Stimulated activated CD8-positive, alpha-beta memory T cell treated with anti-CD3 and anti-CD28 coated beads, Interleukin-15, amount 100 ng/mL, for 24 hours (primary cell): ENCODE measurements around the gene SLC17A4.
"Not testable (repeated sequence)": the region's sequence is repeated elsewhere in the genome, so short reads cannot be mapped to it uniquely, and the experiment has no call there.

Source experiments
- DNase-seq: peaks from one replicate; pipeline ENCODE4 v3.0.0-alpha.2; 2020; ENCODE audit warnings: low read depth

SLC17A4 gene

GRCh38 chr6:25754535-25754934, at the start of gene SLC17A4:
Gene SLC17A4, plus strand, starts transcription at chr6:25754742. Its CDS starts 7,221 bp downstream, at chr6:25761963.
- no peak for DNase-seq

GRCh38 chr6:25706314-25707014, 48.1 kb upstream of the SLC17A4 start:
- no peak for DNase-seq

GRCh38 chr6:25709761-25710160, 44.8 kb upstream of the SLC17A4 start:
- DNase-seq, result no peak

GRCh38 chr6:25710287-25710686, 44.3 kb upstream of the SLC17A4 start:
- no peak for DNase-seq

- DNase-seq, result no peak
Observed at GRCh38 chr6:25713824-25714223, 40.7 kb upstream of the SLC17A4 start.

- no peak for DNase-seq
Observed at GRCh38 chr6:25714765-25715164, 39.8 kb upstream of the SLC17A4 start.

GRCh38 chr6:25715794-25716193, 38.7 kb upstream of the SLC17A4 start:
- DNase-seq, result no peak

- DNase-seq, result no peak
Observed at GRCh38 chr6:25717866-25718740, 36.4 kb upstream of the SLC17A4 start.

- no peak for DNase-seq
Observed at GRCh38 chr6:25726122-25726911, 28.2 kb upstream of the SLC17A4 start.

- DNase-seq, result no peak
Observed at GRCh38 chr6:25727028-25727427, 27.5 kb upstream of the SLC17A4 start.

GRCh38 chr6:25730907-25731306, 23.6 kb upstream of the SLC17A4 start:
- DNase-seq, result no peak

GRCh38 chr6:25731721-25732120, 22.8 kb upstream of the SLC17A4 start:
- DNase-seq, result no peak

GRCh38 chr6:25732468-25733198, 21.9 kb upstream of the SLC17A4 start:
- DNase-seq, result no peak

- DNase-seq, result no peak
Observed at GRCh38 chr6:25735261-25735660, 19.3 kb upstream of the SLC17A4 start.

GRCh38 chr6:25743868-25744267, 10.7 kb upstream of the SLC17A4 start:
- DNase-seq, result no peak

- DNase-seq, result no peak
Observed at GRCh38 chr6:25745836-25746235, 8.7 kb upstream of the SLC17A4 start.

- DNase-seq, result no peak
Observed at GRCh38 chr6:25746968-25747367, 7.6 kb upstream of the SLC17A4 start.

- DNase-seq, result no peak
Observed at GRCh38 chr6:25747477-25747876, 7.1 kb upstream of the SLC17A4 start.

- DNase-seq, result no peak
Observed at GRCh38 chr6:25748049-25748448, 6.5 kb upstream of the SLC17A4 start.

- DNase-seq, result not testable (repeated sequence)
Observed at GRCh38 chr6:25748601-25749517, 5.7 kb upstream of the SLC17A4 start.

GRCh38 chr6:25749837-25750236, 4.7 kb upstream of the SLC17A4 start:
- no peak for DNase-seq
